Suprapubic skin (tissue), 3 donors: ENCODE results near the gene TLCD4.

Experiments used
- POLR2A ChIP-seq, 2 donors: fragments of 450-650 bp; IDR thresholded peaks; one replicate each; pipeline ENCODE4 v1.6.1; 2017; ENCODE audit warnings: antibody characterized with exemption in 2 of 2, mild to moderate bottlenecking in 2 of 2, moderate library complexity in 2 of 2
- TF ChIP-seq, protein P1 (sequence below), 2 donors: fragments of 200-600 bp in 1 of 2; fragments of 450-650 bp in 1 of 2; sonication (generic) in 1 of 2; IDR thresholded peaks; one replicate each; pipeline ENCODE4 v1.5.1; 2016 to 2019; ENCODE audit warnings: antibody characterized with exemption in 2 of 2, mild to moderate bottlenecking in 1 of 2, moderate library complexity in 1 of 2

DNA sequence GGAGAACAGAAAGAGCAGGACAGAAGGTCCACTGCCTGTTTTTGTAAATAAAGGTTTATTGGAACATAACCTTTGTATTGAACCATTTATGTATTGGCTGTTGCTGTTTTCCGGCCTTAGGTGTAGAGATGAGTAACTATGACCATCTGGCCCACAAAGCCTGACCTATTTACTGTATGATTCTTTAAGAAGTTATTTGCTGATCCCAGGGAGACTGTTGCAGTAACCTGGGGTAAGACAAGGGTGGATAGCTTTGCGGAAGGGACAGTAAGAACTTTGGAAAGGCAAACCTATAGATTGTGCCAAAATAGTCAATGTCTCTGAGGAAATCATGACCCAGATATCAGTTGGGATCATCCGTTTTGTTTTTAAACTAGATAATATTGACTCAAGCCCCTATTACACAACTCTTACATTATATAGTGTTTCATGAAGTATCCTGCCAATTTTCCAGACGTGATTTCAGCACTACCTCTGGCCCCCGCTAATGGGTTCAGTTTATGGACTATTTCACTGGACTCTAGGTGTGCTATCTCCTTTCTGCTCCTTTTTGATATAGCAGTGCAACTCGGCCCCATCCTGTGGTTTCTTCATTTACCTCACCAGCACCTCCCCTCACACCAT, 20.8 kb upstream of the TLCD4 start:
- no peak for TF ChIP-seq POLR2A (IDR thresholded peaks at IDR 0.05)
- TF ChIP-seq, protein P1, sequence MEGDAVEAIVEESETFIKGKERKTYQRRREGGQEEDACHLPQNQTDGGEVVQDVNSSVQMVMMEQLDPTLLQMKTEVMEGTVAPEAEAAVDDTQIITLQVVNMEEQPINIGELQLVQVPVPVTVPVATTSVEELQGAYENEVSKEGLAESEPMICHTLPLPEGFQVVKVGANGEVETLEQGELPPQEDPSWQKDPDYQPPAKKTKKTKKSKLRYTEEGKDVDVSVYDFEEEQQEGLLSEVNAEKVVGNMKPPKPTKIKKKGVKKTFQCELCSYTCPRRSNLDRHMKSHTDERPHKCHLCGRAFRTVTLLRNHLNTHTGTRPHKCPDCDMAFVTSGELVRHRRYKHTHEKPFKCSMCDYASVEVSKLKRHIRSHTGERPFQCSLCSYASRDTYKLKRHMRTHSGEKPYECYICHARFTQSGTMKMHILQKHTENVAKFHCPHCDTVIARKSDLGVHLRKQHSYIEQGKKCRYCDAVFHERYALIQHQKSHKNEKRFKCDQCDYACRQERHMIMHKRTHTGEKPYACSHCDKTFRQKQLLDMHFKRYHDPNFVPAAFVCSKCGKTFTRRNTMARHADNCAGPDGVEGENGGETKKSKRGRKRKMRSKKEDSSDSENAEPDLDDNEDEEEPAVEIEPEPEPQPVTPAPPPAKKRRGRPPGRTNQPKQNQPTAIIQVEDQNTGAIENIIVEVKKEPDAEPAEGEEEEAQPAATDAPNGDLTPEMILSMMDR (IDR thresholded peaks at IDR 0.05): no peak
